WI38 (cell line): ENCODE results near the gene KIF25.

Experiments
- H3K4me3 ChIP-seq: 2 replicates; pipeline ENCODE4 v1.5.1; 2011; ENCODE audit warnings: low read depth, mild to moderate bottlenecking, control low read depth, low read length
- CTCF ChIP-seq: IDR thresholded peaks from 2 replicates; pipeline ENCODE4 v1.5.1; 2012; ENCODE audit warnings: low read depth, mild to moderate bottlenecking, control low read depth, low read length

The KIF25 gene

GRCh38 chr6:168014428-168014827, 17.0 kb downstream of the KIF25 start:
- H3K4me3 ChIP-seq, result no peak overlapping the region
- no peak for TF ChIP-seq CTCF

- no peak for TF ChIP-seq CTCF
- no peak overlapping the region for H3K4me3 ChIP-seq
These were observed 17.5 kb downstream of the KIF25 start for GRCh38 chr6:168015009-168015408.

GRCh38 chr6:168015482-168016175, 18.2 kb downstream of the KIF25 start:
- TF ChIP-seq CTCF, result no peak
- H3K4me3 ChIP-seq, result no peak overlapping the region

- no peak overlapping the region for H3K4me3 ChIP-seq
- no peak for TF ChIP-seq CTCF
These were observed 18.7 kb downstream of the KIF25 start for GRCh38 chr6:168016176-168016620.

GRCh38 chr6:168016721-168017525, 19.5 kb downstream of the KIF25 start:
- TF ChIP-seq CTCF, result no peak
- no peak overlapping the region for H3K4me3 ChIP-seq

GRCh38 chr6:168017629-168018028, 20.2 kb downstream of the KIF25 start:
- H3K4me3 ChIP-seq, result no peak overlapping the region
- no peak for TF ChIP-seq CTCF

GRCh38 chr6:168018664-168019063, 21.2 kb downstream of the KIF25 start:
- TF ChIP-seq CTCF, result no peak
- no peak overlapping the region for H3K4me3 ChIP-seq
